Skeletal muscle cell (primary cell): ENCODE data around the gene CLCNKA.
A peak's percentile ranks its signal among the peaks of the same experiment; 100 is the strongest.
"Not testable (repeated sequence)": the region's sequence is repeated elsewhere in the genome, so short reads cannot be mapped to it uniquely, and the experiment has no call there.

Experiments used
- DNase-seq: peaks from one replicate; pipeline ENCODE4 v3.0.0-alpha.2; 2010; ENCODE audit warnings: low read depth
- H3K4me3 ChIP-seq: 2 replicates; pipeline ENCODE4 v1.5.1; 2011; ENCODE audit warnings: low read depth, mild to moderate bottlenecking, control low read depth, low read length, moderate library complexity

The CLCNKA gene

DNA sequence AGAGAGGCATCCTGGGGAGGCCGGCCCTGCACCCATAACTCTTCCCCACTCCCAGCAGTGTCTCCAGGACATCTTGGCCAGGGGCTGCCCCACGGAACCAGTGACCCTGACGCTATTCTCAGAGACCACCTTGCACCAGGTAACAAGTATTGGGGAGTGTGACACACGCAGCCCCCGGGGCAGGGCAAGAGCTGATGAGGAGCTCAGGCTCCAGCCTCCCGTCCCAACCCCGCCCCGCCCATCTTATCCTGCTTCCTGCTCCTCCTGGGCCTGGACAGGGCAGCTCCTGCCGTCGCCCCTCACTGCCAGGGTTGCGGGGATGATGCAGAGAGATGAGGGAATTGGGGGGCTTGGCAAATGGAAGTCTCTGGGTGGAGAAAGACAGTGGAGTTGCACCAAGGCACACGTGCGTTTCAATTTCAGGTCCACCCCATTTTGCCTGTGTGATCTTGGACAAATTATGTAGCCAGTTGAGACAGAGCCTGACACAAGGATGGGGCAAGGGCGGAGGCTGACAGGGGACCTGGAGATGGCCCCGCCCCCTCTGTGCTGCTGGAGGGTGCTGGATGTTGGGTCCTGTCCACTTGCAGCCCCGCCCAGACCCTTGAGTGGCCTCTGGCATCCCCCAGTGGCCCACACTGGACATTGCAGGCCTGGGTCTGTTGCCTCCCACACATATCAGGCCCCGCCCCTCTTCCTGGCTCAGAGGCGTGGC, 10.7 kb downstream of the CLCNKA start:
- DNase-seq, result peak; percentile 41
- no peak overlapping the region for H3K4me3 ChIP-seq

DNA sequence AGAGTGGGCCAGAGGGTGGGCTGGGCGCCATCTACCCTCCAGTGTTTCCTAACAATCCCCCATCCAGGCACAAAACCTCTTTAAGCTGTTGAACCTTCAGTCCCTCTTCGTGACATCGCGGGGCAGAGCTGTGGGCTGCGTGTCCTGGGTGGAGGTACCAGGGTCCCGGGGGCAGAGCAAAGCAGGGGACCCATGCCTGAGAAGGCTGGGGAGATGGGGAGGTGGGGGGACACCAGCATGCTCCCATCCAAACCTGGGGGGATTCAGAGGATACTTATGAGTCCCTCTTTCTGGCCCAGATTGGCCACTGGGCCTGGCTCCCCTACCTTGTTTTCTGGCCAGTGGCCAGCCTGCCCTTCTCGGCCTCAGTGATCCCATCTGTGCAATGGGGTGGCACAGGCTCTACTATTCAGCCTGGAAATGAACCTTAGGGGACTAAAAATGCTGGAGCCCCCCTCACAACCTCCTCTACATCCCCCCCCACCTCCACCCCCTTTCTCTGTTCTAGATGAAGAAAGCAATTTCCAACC, 11.3 kb downstream of the CLCNKA start:
- not testable (repeated sequence) for H3K4me3 ChIP-seq, DNase-seq

DNA sequence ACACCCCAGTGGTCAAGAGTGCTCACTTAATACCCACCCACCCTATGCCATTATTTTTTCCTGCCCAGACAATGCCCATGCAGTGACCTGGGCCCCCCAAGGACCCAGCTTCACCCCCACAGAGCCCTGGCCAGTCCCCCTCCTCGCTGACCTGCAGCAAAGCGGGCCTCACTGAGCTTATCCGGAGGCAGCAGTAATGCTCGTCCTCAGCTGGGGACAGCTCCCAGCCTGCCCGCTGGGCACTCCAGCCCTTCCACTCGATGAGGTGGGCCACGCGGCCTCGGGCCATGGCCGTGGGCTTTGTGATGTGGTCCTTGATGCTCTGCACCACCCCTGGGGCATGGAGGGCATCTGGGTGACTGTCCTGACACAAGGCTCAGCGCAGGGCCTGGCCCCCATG, 14.6 kb downstream of the CLCNKA start:
- H3K4me3 ChIP-seq, DNase-seq: not testable (repeated sequence)

- DNase-seq, result no peak
- no peak overlapping the region for H3K4me3 ChIP-seq
Measured at GRCh38 chr1:16038620-16038912, 16.7 kb downstream of the CLCNKA start.

DNA sequence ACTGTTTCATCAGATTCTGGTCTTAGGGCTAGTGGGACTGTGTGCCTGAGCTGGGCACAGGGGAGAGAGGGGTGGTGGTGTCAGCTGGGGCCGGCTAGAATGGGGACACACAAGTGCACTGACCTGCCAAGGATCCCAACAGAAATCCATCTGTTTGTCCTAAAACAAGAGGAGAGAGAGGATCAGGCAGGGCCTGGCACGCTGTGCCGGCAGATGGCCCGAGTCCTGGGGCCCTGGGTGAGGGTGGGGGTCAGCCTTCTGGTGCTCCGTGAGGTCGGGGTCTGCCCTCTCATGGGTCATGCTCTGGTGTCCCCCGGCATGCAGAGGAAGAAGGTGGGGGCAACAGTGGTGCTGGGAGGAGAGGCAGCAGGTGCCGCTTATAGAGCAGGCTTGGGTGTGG, 18.0 kb downstream of the CLCNKA start:
- not testable (repeated sequence) for H3K4me3 ChIP-seq, DNase-seq

- H3K4me3 ChIP-seq, result no peak overlapping the region
- DNase-seq, result no peak
Measured at GRCh38 chr1:16041200-16041599, 19.4 kb downstream of the CLCNKA start.

GRCh38 chr1:16042096-16042495, 20.3 kb downstream of the CLCNKA start:
- no peak overlapping the region for H3K4me3 ChIP-seq
- no peak for DNase-seq

GRCh38 chr1:16042654-16043053, 20.8 kb downstream of the CLCNKA start:
- DNase-seq, H3K4me3 ChIP-seq: not testable (repeated sequence)

GRCh38 chr1:16043521-16043920, 21.7 kb downstream of the CLCNKA start, which contains the start of gene CLCNKB:
Gene CLCNKB, plus strand, starts transcription at chr1:16043782. Its CDS starts 711 bp downstream, at chr1:16044493.
- DNase-seq, result no peak
- no peak within 1 kb of the TSS for H3K4me3 ChIP-seq

- no peak for DNase-seq
- H3K4me3 ChIP-seq, result no peak overlapping the region
Measured at GRCh38 chr1:16043950-16044349, 22.1 kb downstream of the CLCNKA start.

- H3K4me3 ChIP-seq, result no peak overlapping the region
- no peak for DNase-seq
Measured at GRCh38 chr1:16046842-16047241, 25.0 kb downstream of the CLCNKA start.

DNA sequence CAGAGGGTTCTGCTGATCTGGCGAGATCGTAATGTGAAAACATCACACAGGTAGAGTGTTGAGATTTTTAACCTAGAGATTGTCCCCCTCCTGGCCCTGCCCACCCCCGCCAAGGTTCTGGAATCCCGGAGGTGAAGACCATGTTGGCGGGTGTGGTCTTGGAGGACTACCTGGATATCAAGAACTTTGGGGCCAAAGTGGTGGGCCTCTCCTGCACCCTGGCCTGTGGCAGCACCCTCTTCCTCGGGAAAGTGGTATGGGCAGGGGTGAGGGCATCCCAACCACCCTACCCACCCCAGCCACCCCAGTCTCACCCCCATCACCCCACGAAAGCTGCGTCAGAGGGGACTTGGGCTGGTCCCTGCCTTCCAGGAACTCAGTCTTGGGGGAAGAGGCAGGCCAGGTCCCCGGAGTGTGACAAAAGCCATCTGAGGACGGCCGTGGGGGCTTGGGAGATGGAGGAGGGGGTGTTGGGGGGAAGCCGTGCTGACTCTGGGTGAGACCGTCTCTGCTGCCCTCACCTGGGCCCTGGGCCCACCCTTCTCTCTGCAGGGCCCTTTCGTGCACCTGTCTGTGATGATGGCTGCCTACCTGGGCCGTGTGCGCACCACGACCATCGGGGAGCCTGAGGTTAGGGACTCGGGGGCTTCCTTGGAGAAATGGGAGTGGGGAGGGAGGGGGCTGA, 26.1 kb downstream of the CLCNKA start:
- no peak overlapping the region for H3K4me3 ChIP-seq
- DNase-seq, result no peak

- DNase-seq, result no peak
- peak overlapping the region; percentile 45 for H3K4me3 ChIP-seq
Measured at GRCh38 chr1:16048573-16049189, 26.8 kb downstream of the CLCNKA start.

DNA sequence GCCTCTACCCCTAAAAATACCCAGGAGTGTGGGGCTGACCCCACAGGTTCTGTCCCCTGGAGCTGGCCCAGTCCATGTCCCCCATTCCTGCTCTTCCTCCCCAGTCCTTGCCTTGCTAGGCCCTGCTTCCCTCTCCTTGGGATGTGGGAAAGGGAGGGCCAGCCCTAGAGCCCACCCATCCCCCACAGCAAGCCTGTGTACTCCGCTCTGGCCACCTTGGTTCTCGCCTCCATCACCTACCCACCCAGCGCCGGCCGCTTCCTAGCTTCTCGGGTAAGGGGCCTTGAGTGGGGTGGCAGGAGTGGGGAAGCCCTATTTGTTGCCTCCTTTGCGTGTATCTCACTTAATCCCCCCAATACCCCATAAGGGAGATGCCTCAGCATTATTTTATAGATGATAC, 28.5 kb downstream of the CLCNKA start:
- DNase-seq, result no peak
- H3K4me3 ChIP-seq, result no peak overlapping the region

DNA sequence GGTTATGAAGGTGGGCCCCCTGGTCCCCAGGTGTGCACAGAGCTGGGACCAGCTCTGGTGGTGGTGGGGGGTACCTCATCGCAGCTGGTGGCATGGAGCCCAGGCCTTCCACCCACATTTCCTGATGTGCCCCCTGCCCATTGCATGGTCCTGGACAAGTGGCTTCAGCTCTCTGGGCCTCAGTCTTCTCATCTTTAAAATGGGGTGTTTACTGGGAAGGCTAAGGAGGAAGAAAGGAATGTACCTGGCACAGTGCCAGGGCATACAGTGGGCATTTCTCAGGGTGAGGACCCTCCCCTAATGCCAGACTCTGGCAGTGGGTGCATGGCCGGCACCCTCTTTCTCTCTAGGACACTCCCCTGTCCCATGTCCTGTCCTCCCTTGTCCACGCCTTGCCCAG, 29.2 kb downstream of the CLCNKA start:
- H3K4me3 ChIP-seq, result no peak overlapping the region
- DNase-seq, result no peak

DNA sequence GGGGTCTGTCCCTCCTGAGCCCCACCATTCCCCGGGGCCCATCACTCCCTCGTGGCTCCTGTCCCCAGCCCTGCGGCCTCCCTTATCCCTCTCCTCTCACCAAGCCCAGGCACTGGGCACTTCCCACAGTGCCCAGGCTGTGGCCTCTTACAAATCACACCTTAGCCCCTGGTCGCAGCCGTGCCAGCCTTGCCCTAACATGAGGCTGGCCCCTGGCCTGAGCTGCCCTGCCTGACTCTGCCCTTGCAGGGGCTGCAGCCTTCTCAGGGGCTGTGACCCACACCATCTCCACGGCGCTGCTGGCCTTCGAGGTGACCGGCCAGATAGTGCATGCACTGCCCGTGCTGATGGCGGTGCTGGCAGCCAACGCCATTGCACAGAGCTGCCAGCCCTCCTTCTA, 30.1 kb downstream of the CLCNKA start:
- DNase-seq, H3K4me3 ChIP-seq: not testable (repeated sequence)

- no peak overlapping the region for H3K4me3 ChIP-seq
- no peak for DNase-seq
Measured at GRCh38 chr1:16053781-16054502, 32.1 kb downstream of the CLCNKA start.

DNA sequence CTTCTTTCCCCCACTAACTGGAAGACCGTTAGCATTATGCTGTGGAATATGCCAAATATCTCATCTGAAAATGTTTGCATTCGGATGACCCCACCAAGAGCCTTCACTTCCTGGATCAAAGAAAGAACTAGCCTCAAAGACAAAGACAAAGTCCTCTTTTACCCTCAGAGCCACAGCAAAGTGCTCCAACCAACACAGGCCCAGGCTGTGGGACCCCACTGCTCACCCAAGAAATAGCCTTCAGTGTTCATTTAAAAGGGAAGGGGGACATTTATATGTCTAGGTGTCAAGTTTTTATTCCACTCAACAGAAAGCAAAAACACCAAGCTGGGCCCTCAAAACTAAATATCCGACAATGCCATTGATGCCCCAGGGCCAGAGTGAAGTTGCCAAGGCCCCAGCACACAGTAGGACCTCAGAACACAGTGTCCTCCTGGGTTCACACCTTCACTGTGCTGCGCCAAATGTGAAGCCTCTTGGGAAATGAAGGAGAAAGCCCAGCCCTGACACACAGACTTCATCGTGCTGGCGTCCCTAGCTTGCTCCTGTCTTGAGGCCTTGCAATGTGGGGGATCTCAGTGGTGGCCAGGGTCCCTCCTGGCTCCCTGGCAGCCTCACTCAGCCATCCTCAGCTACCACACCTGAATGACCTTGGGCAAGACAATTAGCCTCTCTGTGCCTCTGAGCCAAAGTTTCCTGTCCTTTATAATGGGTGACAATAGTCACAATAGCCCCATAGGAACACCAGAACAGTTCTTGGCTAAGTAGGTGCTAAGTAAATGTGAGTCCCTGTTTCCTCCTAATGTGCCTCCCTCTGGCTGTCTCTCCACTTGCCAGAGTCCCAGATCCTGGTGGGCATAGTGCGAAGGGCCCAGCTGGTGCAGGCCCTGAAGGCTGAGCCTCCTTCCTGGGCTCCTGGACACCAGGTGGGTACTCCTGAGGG, 33.0 kb downstream of the CLCNKA start:
- DNase-seq, result no peak
- H3K4me3 ChIP-seq, result no peak overlapping the region
